Rectal smooth muscle tissue (tissue), 1 donor: Measurements from ENCODE around the gene FKBP10.
A peak's percentile ranks its signal among the peaks of the same experiment; 100 is the strongest.

Source experiments
- H3K27ac ChIP-seq: one replicate; pipeline ENCODE4 v1.7.0; 2013; ENCODE audit warnings: low read depth, low read length, inconsistent platforms
- H3K27me3 ChIP-seq: one replicate; pipeline ENCODE4 v1.7.0; 2013; ENCODE audit warnings: low read length; ENCODE audit not compliant: control insufficient read depth, insufficient read depth
- H3K36me3 ChIP-seq: one replicate; pipeline ENCODE4 v1.7.0; 2013; ENCODE audit warnings: low read length; ENCODE audit not compliant: control insufficient read depth, insufficient read depth
- H3K4me1 ChIP-seq: one replicate; pipeline ENCODE4 v1.7.0; 2013; ENCODE audit warnings: low read length; ENCODE audit not compliant: control insufficient read depth, insufficient read depth
- H3K4me3 ChIP-seq: one replicate; pipeline ENCODE4 v1.7.0; 2013; ENCODE audit warnings: low read length
- H3K9ac ChIP-seq: one replicate; pipeline ENCODE4 v1.7.0; 2013; ENCODE audit warnings: low read length

The FKBP10 gene

DNA sequence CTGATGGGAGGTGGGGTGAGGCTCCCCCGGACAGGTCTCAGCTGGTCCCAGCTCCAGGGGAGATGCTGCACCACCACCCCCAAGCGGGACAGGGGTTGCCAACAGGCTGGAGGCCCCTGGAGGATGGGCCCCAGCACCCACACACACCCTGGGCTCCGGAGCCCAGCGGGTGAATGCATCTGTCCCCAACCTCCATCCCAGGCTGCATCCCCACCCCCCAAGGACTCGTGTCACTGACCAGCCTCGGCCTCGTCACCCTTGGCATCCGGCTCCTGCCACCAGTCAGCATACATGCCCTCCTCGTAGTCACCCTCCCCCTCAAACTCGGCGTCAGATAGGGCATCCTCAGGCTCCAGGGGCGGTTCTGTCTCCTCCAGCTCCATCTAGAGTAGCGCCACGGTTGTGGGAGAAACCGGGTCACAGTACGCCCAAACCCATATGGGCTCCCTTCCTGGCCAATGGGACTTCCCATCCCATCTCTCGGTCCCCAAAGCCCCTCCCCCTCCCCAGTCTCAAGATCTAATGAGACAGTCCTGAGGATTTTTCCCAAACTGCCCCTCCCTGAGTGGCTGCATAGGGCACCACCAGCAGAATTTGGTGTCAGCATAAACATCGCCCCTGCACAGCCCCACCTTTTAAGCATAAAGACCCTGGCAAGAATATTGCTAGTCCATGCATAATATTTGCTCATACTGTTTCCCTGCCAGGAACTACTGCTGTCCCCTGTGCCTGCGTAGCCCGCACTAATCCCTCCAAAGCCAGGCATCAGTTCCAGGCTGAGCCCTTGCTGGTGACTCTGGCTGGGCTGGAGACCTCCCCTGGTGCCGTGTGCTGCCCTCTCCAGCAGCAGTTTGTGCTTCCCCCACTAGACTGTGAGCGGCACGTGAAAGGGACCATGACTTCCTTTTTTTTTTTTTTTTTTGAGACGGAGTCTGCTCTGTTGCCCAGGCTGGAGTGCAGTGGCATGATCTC lies 9.5 kb upstream of the FKBP10 start:
- no peak overlapping the region for H3K27ac ChIP-seq
- no peaks in the 10 kb centered on the region for H3K27me3 ChIP-seq
- peaks cover 2% of the 10 kb centered on the region for H3K36me3 ChIP-seq
- H3K4me3 ChIP-seq: no peak overlapping the region
- H3K9ac ChIP-seq: no peak overlapping the region
- H3K4me1 ChIP-seq: no peaks in the 10 kb centered on the region

DNA sequence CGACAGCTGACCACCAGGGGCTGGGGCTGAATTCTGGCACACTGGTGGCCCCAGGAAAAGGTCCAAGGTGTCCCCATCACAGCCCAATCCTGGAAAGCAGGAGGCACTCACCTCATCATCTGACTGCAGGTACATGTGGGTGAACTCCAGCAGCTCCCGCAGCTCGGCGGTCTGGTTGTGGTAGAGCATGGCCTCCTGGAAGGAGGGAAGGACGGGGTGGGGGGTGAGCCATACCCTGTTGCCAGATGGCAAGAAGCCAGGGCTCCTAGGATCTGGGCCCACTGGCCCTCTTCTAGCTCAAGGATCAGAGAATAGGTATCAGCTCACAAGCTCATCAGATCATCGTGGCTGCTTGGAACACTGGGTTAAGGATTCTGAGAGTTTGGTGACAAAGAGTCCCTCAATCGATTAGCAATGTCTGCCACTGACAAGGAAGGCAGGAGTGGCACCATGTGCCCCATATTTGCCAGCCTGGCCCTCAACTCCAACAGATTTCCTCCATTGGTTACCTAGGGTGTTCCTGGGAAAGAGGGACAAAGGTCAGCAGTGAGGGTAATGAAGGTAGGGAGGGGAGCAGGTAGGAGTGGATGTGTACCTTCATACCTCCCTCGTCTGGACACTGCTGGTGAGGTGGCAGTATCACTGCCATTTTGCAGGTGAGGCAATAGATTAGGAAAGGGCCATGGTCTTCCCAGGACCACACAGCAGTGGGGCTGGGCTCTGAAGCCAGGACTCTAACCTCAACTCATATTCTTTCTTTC lies 5.9 kb upstream of the FKBP10 start:
- peaks cover 2% of the 10 kb centered on the region for H3K36me3 ChIP-seq
- peaks cover 6% of the 10 kb centered on the region for H3K4me1 ChIP-seq
- no peaks in the 10 kb centered on the region for H3K27me3 ChIP-seq
- no peak overlapping the region for H3K27ac ChIP-seq
- H3K9ac ChIP-seq: no peak overlapping the region
- H3K4me3 ChIP-seq: no peak overlapping the region

DNA sequence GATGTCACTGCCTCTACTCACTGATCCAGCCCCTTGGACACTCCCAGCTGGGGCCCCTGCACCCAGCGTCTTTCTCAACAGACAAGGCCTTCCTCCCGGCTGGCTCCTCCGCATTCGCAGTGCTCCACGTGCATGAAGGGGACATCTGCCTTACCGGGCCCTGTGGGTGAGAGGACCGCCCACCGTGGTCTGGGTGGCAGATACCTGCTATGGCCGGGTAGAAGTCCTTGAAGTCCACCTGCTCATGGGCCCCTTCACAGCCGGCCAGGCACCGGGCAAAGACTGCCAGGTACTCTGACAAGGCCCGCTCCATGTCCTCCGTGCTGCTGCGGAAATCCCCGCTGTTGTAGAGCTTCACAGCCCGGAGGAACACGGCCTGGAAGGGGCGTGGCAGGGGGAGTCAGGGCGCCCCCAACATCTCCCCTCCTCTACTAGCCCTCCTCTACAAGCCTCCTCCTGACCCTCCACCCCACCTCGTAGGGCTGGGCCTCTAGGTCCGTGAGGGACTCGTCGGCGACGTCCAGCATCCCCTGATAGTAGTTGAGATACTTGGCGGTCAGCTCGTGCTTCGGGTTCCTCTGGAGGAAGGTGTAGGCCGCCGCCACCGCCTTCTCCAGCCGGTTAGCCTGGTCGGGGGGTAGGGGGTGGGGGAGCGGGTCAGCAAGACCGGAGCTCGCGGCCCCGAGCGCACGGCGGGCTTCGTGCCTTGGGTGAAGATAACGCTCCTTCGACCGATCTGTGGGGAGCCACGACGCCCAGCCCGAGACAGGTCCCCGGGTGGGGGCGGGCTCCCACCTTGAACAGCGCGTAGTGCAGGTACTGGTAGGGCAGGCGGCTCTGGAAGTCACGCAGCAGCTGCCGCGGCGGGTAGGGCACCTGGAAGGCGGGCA lies 1.9 kb upstream of the FKBP10 start:
- peak overlapping the region; percentile 73 for H3K9ac ChIP-seq
- H3K36me3 ChIP-seq: peaks cover 2% of the 10 kb centered on the region
- peaks cover 9% of the 10 kb centered on the region for H3K4me1 ChIP-seq
- peak overlapping the region; percentile 90 for H3K4me3 ChIP-seq
- H3K27me3 ChIP-seq: no peaks in the 10 kb centered on the region
- H3K27ac ChIP-seq: peak overlapping the region; percentile 1

DNA sequence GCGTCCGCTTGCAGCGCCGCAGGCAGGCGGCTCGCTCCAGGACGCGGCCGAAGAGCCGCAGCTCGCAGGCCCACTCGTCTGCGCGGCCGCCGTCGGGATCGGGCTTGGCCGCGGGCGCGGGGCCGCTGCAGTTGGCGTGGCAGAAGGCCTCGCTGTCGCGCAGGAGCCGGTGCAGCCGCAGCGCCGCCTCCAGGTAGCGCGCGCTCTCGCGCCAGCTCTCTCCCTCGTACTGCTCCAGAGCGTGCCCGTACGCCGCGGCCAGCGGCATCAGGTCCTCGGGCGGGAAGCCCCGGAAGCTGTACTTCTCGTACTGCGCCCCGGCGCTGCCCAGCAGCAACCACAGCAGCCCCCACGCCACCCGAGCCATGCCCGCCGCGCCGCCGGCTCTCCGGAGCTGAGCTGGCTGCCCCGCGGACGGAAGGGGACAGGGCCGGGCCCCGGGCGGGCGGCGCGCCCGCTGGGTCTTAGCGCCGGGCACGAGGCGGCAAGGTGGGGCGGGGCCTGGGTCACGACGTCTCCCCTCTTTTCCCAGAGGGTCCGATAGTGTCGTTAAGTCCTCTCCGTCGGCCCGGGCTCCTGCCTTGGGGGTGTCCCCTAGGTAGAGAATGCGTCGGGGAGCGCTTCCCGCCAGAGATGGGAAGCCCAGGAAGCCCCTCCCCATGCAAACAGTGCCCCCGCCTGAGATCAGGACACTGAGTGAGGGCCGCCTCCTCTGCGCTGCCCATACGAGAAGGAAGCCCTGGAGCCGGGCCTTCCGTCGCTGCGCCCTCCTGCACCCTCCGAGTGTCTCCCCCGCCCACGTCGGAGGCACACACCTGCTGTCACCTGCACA lies 1.0 kb upstream of the FKBP10 start, which contains the start of gene P3H4:
Gene P3H4, minus strand, starts transcription at position 401 of the 832 bp plus-strand sequence. Its CDS starts 34 bp downstream, at position 367.
- Histone ChIP-seq H3K27ac (peak within 1 kb of the TSS; percentile 1), H3K4me1 (peaks cover 9% of the 10 kb centered on the region), H3K27me3 (no peaks in the 10 kb centered on the region), H3K4me3 (peak within 1 kb of the TSS; percentile 90), H3K36me3 (peaks cover 2% of the 10 kb centered on the region), H3K9ac (peak within 1 kb of the TSS; percentile 73)

DNA sequence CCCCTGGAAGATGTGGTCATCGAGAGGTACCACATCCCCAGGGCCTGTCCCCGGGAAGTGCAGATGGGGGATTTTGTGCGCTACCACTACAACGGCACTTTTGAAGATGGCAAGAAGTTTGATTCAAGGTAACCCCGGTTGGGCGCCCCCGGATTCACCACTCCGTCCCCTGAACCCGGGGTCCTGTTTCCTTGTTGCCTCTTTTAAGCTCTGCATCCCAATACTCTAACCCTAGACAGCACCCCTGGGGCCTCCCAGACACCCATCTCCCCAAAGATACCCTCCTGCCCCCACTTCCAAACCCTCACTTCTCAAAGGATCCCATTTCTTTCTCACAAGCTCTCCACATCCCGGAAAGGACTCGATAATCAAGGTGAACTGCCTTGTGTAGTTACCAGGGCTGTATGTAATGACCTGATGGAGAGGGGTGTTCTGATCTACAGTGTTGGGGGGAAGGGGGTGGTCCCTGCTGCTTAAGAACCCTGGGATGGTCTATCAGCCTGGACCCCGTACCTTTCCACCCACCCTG lies 412 bp downstream of the FKBP10 start:
- Histone ChIP-seq H3K27me3 (no peaks in the 10 kb centered on the region), H3K27ac (peak overlapping the region; percentile 21), H3K9ac (no peak overlapping the region), H3K4me1 (peaks cover 9% of the 10 kb centered on the region), H3K4me3 (peak overlapping the region; percentile 90), H3K36me3 (no peaks in the 10 kb centered on the region)

DNA sequence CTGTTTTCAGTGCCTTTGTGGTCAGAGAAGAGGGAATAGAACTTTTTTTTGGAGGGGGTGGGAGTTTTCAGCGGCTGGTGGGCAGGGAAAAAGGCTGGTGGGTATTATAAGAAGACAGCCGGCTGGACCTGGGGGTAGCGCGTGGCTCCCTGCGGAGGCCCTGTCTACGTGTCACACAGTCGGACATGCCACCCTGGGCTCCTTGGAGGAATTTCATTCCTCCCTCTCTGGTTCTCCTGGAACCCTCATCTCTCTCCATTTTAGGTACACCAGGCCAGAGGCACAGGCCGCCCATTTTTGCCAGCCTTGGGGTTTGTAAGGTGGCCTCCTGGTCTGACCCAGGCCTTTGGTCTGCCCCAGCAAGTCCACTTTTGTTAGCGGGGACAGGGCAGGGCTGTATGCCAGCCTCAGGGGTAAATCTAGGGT lies 908 bp downstream of the FKBP10 start:
- no peak overlapping the region for H3K9ac ChIP-seq
- peaks cover 9% of the 10 kb centered on the region for H3K4me1 ChIP-seq
- no peaks in the 10 kb centered on the region for H3K27me3 ChIP-seq
- no peaks in the 10 kb centered on the region for H3K36me3 ChIP-seq
- no peak overlapping the region for H3K4me3 ChIP-seq
- H3K27ac ChIP-seq: no peak overlapping the region

DNA sequence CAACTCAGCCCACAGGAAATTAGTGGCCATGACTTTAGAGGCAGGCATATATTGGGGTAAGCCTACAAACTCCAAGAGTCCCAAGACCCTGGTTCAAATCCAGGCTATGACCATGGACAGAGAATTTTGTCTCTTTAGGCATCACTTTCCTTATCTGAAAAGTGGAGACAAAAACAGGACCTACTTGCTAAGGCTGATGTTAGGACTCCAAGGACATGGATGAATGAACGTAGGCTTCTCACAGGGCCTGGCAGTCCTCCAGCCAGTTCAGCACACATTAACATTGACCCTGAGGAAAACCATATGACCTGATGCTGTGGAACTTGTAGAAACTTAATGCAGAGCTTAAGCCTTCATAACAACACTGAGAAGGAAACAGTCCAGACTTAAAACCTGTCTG lies 1.4 kb downstream of the FKBP10 start:
- no peaks in the 10 kb centered on the region for H3K36me3 ChIP-seq
- H3K4me3 ChIP-seq: no peak overlapping the region
- no peaks in the 10 kb centered on the region for H3K27me3 ChIP-seq
- H3K4me1 ChIP-seq: peaks cover 9% of the 10 kb centered on the region
- no peak overlapping the region for H3K9ac ChIP-seq
- no peak overlapping the region for H3K27ac ChIP-seq

DNA sequence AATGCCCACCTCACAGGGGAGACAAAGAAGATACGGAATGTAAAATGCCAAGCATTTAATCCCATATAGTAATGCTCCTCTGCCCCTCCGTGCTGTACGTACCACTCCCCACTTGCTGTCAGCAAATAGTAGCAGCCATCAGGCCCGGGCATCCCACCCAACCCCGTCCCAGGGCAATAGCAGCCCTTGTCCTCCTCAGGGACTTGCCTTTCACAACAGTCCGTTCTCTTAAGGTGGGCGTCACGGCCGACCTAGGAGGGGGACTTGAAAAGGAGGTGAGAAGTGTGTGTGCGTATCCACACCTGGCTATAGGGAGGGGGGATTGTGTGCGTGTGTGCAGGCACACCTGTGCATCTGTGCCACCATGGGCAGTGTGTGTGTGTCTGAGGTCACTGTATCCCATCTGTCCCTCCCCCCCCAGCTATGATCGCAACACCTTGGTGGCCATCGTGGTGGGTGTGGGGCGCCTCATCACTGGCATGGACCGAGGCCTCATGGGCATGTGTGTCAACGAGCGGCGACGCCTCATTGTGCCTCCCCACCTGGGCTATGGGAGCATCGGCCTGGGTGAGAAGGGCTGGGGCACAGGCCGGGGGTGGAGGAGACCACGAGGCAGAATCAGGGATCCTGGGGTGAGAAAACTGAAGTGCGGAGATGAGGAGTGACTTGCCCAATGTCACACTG lies 4.0 kb downstream of the FKBP10 start:
- H3K9ac ChIP-seq: no peak overlapping the region
- no peaks in the 10 kb centered on the region for H3K36me3 ChIP-seq
- no peaks in the 10 kb centered on the region for H3K27me3 ChIP-seq
- no peak overlapping the region for H3K4me3 ChIP-seq
- peaks cover 3% of the 10 kb centered on the region for H3K4me1 ChIP-seq
- H3K27ac ChIP-seq: no peak overlapping the region

DNA sequence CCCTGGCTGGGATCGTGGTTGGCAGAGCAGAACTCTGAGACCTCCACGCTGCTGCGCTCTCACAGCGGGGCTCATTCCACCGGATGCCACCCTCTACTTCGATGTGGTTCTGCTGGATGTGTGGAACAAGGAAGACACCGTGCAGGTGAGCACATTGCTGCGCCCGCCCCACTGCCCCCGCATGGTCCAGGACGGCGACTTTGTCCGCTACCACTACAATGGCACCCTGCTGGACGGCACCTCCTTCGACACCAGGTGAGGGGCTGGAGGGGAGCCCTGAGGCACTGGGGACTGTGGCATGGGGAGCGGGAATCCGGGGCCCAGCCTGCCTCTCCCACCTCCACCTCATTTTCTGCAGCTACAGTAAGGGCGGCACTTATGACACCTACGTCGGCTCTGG lies 5.2 kb downstream of the FKBP10 start:
- H3K27ac ChIP-seq: no peak overlapping the region
- no peaks in the 10 kb centered on the region for H3K4me1 ChIP-seq
- no peaks in the 10 kb centered on the region for H3K36me3 ChIP-seq
- H3K27me3 ChIP-seq: no peaks in the 10 kb centered on the region
- H3K4me3 ChIP-seq: no peak overlapping the region
- H3K9ac ChIP-seq: no peak overlapping the region

DNA sequence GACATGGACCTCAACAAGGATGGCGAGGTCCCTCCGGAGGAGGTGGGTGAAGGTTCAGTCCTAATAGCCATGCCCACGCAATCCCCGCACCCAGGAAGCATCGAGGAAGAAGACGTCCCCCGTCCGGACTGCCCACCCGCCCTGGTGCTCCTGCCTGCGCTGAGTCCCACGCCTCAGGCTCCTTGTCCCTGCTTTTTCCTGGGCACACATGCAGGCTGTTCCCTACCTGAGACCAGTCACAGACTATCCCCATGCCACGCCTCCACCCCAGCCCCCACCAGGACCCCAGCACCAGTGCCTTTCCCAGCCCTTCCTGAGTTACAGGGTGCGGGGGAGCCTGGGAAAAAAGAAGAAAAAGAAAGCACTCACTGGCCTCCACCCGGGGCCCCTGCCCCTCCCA lies 9.0 kb downstream of the FKBP10 start:
- Histone ChIP-seq H3K27me3 (no peaks in the 10 kb centered on the region), H3K27ac (no peak overlapping the region), H3K4me3 (no peak overlapping the region), H3K9ac (no peak overlapping the region), H3K36me3 (no peaks in the 10 kb centered on the region), H3K4me1 (no peaks in the 10 kb centered on the region)
